Activated CD8-positive, alpha-beta memory T cell treated with anti-CD3 and anti-CD28 coated beads, Interleukin-2, amount 10 ng/mL, durations not matched to agents 7 days and 5 days (primary cell): ENCODE measurements around the gene CHRNA3. TPM values are rescaled to one million over a fixed set of nuclear protein-coding genes. Genes with fewer than 3 reads are reported as not detected.
A peak's percentile ranks its signal among the peaks of the same experiment; 100 is the strongest.

Source experiments
- ATAC-seq: fragments of 150-1000 bp; cut with Tn5 transposase; one replicate; pipeline ENCODE4 v1.10.0; 2021; ENCODE audit warnings: moderate library complexity
- CTCF ChIA-PET: fragments of 350-600 bp; sonication (Branson Sonifier 250); formaldehyde crosslinking; loops from one replicate; lab custom pipeline; 2021; ENCODE audit warnings: antibody characterized with exemption; lab: Charles Lee
- DNase-seq: peaks from one replicate; pipeline ENCODE4 v3.0.0-alpha.2; 2020
- H3K27ac Mint-ChIP-seq: one replicate; pipeline ENCODE4 v1.8.0; 2021; ENCODE audit warnings: mild to moderate bottlenecking, mixed read lengths
- H3K27me3 Mint-ChIP-seq: one replicate; pipeline ENCODE4 v1.8.0; 2021; ENCODE audit warnings: mixed read lengths
- H3K36me3 Mint-ChIP-seq: one replicate; pipeline ENCODE4 v1.8.0; 2021; ENCODE audit warnings: mild to moderate bottlenecking, mixed read lengths
- H3K4me1 Mint-ChIP-seq: one replicate; pipeline ENCODE4 v1.8.0; 2021; ENCODE audit warnings: mixed read lengths
- H3K4me3 Mint-ChIP-seq: one replicate; pipeline ENCODE4 v1.8.0; 2021; ENCODE audit warnings: mild to moderate bottlenecking, moderate library complexity, mixed read lengths
- H3K9me3 Mint-ChIP-seq: one replicate; pipeline ENCODE4 v1.8.0; 2022; ENCODE audit warnings: low read depth, mixed read lengths
- total RNA-seq, 2 experiments: library from RNA; stranded (reverse); gene quantifications; one replicate each; pipeline ENCODE4 v1.2.3, GENCODE V29; 2021

Gene CHRNA3
- total RNA-seq, 2 experiments from 2014 or later, result not detected

DNA sequence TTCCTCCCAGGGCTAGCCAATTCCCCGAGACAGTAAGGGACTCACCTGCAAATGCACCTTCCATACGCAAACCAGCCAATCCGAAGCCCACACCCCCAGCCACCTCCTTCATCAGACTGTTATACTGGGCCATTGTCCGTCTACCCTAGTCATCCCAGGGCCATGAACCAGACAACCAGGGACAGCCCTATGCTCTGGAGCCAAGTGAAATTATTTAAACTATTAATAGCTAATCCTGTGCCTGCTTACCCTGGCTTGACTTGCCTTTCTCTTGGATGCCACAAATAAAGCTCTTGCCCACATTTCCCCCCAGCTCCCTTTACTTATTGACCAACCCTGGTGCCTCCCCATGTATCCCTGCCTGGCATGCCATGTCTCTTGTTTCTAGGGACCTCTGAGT is 24.2 kb upstream of the CHRNA3 start:
- peaks cover 20% of the 10 kb centered on the region for H3K27me3 Mint-ChIP-seq
- H3K4me3 Mint-ChIP-seq, result no peak overlapping the region
- H3K9me3 Mint-ChIP-seq, result no peaks in the 10 kb centered on the region
- no peaks in the 10 kb centered on the region for H3K36me3 Mint-ChIP-seq
- H3K27ac Mint-ChIP-seq, result no peak overlapping the region
- ATAC-seq (no peak), DNase-seq (no peak)
- peaks cover 5% of the 10 kb centered on the region for H3K4me1 Mint-ChIP-seq
- CTCF ChIA-PET, result interaction anchor here (1.6 kb wide), 1 partner anchor 96 kb away, joined by 4 read pairs; no protein-coding TSS in a partner anchor

DNA sequence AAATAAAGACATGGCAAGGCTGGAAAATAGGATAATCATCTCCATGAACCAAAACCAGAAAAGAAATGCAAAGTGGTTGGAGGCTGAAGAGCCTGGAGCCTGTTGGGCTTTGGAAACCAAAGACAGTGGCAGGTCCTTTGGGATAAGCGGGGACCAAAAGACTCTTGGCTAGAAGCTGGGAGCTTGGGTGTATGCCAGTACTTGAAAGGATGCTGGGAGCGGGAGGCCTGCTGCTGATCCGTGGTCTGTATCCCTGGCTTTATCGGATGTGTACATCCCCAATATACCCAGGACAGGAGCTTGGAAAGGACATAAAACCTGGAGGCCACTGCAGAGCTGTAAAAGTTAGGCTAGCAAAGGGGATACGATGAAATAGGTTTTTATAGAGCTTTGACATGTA is 21.5 kb upstream of the CHRNA3 start:
- Mint-ChIP-seq H3K27ac (no peak overlapping the region), H3K4me3 (no peak overlapping the region), H3K36me3 (no peaks in the 10 kb centered on the region), H3K27me3 (peaks cover 20% of the 10 kb centered on the region), H3K9me3 (no peaks in the 10 kb centered on the region), H3K4me1 (peaks cover 5% of the 10 kb centered on the region)
- ATAC-seq (no peak), DNase-seq (no peak)
- CTCF ChIA-PET, result interaction anchor here (0.8 to 1.6 kb wide), 2 partner anchors 44 to 67 kb away, joined by 3 to 6 read pairs; no protein-coding TSS in a partner anchor

DNA sequence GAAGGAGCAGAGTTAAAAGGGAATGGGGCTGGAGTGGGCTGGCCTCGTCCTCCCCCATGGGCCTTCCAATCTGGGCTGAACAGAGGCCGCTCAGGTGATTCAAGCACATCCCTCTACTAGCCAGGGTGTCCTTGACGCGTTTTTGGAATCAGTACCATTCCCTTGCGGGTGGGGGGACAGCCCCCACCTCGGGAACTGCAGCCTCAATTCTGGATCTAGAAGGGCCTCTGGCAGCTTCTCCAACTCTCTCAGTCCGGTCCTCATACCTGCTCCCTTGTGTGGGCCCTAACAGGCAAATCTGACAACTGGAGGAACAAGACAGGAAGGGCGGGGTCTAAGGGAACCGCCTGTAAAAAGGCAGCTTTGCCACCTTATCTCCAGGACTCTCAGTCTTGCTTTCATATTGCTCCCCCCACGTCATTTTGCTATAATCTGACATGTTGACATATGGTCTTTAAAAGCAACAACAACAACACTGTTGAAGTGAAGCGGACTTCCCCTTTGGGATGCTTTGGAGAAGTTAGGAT is 21.0 kb upstream of the CHRNA3 start:
- ATAC-seq, result no peak
- H3K36me3 Mint-ChIP-seq, result no peaks in the 10 kb centered on the region
- peaks cover 5% of the 10 kb centered on the region for H3K4me1 Mint-ChIP-seq
- no peak for DNase-seq
- H3K4me3 Mint-ChIP-seq, result peak overlapping the region; percentile 7
- CTCF ChIA-PET, result interaction anchor here (1.3 to 1.6 kb wide), 2 partner anchors 68 to 98 kb away, joined by 3 to 6 read pairs; no protein-coding TSS in a partner anchor
- H3K9me3 Mint-ChIP-seq, result no peaks in the 10 kb centered on the region
- H3K27me3 Mint-ChIP-seq, result peaks cover 20% of the 10 kb centered on the region
- no peak overlapping the region for H3K27ac Mint-ChIP-seq

DNA sequence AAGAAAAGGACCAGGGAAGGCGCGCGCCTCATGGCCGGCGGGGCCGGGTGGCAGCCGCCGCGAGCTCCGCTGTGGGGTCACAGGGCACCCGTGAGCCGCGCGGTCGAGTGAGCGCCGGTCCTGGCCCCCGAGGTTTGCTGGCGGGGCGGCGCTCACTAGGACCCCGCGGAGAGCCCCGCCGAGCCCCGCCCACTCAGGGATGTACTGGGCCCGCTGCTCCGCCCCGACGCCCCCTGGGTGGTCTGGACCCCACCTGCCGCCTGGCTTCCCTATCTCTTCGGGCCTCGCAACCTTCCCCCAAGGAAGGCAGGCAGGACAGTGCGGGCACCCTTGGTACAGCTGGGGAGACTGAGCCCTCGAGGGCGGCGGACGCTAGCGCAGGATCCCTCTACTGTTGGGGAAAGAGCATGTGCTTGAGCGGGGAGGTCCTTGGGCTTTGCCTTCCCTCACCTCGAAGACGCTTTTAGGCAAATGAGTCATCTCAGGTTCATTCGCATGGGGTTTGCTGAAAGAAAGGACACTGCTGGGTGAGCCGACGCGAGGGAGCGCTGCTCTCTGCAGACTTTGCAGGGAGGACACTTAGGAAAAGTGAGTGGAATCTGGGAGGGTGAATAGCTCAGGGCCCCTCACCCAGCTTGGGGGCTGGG is 20.4 kb upstream of the CHRNA3 start, which contains the start of gene CHRNB4:
Gene CHRNB4 (minus strand): TSS at position 109 of the 647 bp plus-strand sequence. CDS start 77 bp downstream, at position 32.
- DNase-seq, result no peak
- CTCF ChIA-PET, result interaction anchor here (1.3 kb wide), 1 partner anchor 98 kb away, joined by 3 read pairs; no protein-coding TSS in a partner anchor

DNA sequence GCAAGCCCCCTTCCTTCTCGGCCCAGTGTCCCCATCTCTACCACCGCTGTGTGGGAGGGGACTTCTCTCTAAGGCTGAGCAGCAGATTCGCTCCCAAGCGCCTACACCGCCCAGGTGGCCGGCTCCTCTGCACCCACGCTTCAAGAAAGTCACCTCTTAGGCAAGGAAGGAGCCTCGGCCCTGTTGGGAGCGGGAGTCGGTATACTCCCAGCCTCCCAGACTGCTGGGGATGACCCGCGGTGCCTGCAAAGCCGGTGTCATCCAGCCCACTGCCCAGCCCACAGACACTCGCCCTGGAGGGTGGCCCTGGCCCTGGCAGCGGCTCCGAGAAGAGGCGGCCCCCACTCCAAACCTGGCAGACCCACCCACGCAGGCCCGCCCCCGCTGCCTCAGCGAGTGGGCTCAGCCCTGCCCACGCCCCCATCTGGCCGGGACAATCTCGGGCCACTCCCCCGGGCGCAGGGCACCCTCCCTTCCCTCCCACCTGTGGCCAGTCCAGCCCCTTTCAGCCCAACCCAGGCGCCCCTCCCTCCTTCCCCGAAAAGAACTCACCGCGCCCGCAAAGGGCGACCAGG is 19.8 kb upstream of the CHRNA3 start:
- ATAC-seq (peak; percentile 14), DNase-seq (no peak)
- H3K27ac Mint-ChIP-seq, result no peak overlapping the region
- peaks cover 5% of the 10 kb centered on the region for H3K4me1 Mint-ChIP-seq
- peak overlapping the region; percentile 21 for H3K4me3 Mint-ChIP-seq
- peaks cover 21% of the 10 kb centered on the region for H3K27me3 Mint-ChIP-seq
- no peaks in the 10 kb centered on the region for H3K36me3 Mint-ChIP-seq
- no peaks in the 10 kb centered on the region for H3K9me3 Mint-ChIP-seq
- CTCF ChIA-PET, result interaction anchor here (1.3 to 1.4 kb wide), 2 partner anchors 17 to 99 kb away, joined by 3 read pairs; no protein-coding TSS in a partner anchor

More for the DNA sequence above, 20.4 kb upstream of the CHRNA3 start, which contains the start of gene CHRNB4:
- ATAC-seq, result peak; percentile 70
- no peaks in the 10 kb centered on the region for H3K36me3 Mint-ChIP-seq
- H3K27ac Mint-ChIP-seq, result no peak within 1 kb of the TSS
- H3K4me3 Mint-ChIP-seq, result peak within 1 kb of the TSS; percentile 21
- no peaks in the 10 kb centered on the region for H3K9me3 Mint-ChIP-seq
- H3K4me1 Mint-ChIP-seq, result peaks cover 5% of the 10 kb centered on the region
- peaks cover 23% of the 10 kb centered on the region for H3K27me3 Mint-ChIP-seq

DNA sequence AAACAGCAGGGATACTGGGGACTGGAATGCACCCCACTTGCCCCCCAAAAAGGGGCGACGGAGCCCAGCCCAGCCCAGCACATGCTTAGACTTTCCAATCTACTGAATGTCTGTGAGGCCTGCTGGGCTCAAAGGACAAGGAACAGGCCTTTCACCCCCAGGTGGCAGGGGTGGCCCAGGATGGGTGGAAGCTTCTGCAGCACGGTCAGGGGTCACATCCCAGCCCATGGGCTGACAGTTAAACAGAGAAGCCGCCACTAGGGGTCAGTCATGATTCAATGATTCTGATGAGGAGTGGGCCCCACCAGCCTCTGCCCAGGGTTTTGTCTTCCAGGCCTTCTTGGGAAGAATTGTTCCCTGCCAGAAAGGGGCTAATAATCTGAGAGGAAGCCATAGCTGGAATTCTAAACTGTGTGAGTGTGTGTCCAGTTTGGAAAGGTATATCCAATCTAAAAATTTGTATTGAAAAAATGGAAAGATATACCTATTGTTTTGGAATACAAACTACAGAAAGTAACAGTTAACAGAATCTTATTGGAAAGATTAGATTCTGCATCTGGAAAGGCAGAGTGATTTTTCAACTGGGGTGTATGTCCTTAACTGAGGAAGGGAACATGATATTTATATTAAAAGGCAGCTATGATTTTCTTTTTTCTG is 18.0 kb upstream of the CHRNA3 start:
- Mint-ChIP-seq H3K27me3 (peaks cover 21% of the 10 kb centered on the region), H3K4me1 (peaks cover 5% of the 10 kb centered on the region), H3K27ac (no peak overlapping the region), H3K36me3 (no peaks in the 10 kb centered on the region), H3K4me3 (no peak overlapping the region), H3K9me3 (no peaks in the 10 kb centered on the region)
- ATAC-seq (no peak), DNase-seq (peak; percentile 51)
- CTCF ChIA-PET, result interaction anchor here (1.0 to 2.1 kb wide), 6 partner anchors 13 to 172 kb away, joined by 3 to 12 read pairs (median 3); no protein-coding TSS in a partner anchor

DNA sequence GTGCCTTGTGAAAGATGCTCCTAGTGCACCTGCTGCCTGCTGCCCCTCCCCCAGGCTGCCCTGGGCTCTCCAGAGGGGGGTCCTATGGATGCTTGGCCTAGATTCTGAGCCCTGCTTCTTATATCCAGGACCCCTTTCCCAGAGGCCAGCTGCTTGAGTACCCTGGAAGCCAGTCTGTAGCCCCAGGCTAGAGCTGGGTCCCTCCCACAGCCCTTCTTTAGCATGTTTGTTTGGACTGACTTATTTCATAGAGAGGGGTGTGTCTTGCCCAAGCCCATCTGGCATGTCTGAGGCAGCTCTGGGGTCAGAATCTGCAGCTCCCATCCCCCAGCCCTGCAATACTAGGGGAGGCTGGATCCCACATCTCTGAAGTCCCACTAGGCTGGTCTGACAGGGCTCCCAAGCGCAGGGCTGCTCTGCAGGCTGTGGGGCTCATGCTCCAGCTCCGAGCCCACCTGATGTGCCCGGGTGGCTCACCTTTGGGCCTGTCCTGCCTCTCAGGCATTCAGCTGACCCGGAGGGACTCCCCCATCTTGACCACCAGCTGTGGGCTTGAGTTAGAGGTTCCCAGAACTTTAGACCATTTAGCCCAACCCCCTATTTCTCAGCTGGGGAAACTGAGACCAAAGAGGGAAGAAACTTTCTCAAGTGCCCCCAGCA is 17.1 kb upstream of the CHRNA3 start:
- Mint-ChIP-seq H3K4me1 (peaks cover 5% of the 10 kb centered on the region), H3K4me3 (no peak overlapping the region), H3K27me3 (peaks cover 25% of the 10 kb centered on the region), H3K27ac (no peak overlapping the region), H3K36me3 (no peaks in the 10 kb centered on the region), H3K9me3 (no peaks in the 10 kb centered on the region)
- CTCF ChIA-PET, result interaction anchor here (1.0 to 2.1 kb wide), 3 partner anchors 18 to 103 kb away, joined by 3 to 5 read pairs (median 4); no protein-coding TSS in a partner anchor
- no peak for DNase-seq
- ATAC-seq, result no peak

DNA sequence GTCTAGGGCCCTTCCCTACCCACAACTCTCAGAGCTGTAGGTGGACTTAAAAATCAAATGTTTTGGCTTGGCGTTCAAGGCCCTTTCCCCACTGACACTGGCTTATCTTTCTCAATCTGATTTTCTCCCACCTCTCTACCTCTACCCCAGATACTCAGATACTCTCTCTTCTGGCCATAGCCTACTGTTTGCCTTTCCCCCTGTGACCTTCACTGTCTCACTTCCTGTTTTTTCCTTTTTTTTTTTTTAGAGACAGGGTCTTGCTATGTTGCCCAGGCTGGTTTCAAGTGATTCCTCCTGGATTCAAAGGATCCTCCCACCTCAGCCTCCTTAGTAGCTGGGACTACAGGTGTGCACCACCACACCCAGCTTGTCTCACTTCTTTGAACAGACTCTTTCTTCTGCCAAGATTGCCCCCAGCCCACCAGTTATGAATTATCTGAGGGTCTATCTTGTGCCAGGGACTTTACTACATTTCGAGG is 15.6 kb upstream of the CHRNA3 start:
- Mint-ChIP-seq H3K9me3 (no peaks in the 10 kb centered on the region), H3K4me1 (peaks cover 2% of the 10 kb centered on the region), H3K27ac (no peak overlapping the region), H3K36me3 (no peaks in the 10 kb centered on the region), H3K4me3 (no peak overlapping the region), H3K27me3 (peaks cover 23% of the 10 kb centered on the region)
- no peak for ATAC-seq
- CTCF ChIA-PET, result interaction anchor here (0.8 kb wide), 1 partner anchor 345 kb away, joined by 4 read pairs; no protein-coding TSS in a partner anchor
- no peak for DNase-seq

DNA sequence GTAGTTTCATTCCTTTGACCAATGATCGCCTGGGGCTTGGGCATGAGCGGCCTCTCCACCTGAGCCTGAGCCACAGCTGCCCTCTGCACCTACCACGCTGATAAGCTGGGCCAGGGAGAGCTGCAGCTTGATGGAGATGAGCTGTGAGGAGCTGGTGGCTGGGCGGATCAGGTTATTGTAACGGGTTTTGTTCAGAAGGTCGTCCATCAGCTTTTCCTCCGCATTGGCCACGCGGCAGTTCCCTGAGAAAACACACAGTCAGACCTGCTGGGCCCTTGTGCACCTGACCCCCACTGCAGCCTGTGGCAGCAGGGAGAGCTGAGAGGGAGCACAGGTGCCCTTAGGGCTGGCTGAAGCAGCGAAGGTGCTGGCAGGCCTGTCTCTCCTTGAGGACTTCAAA is 14.6 kb upstream of the CHRNA3 start:
- Mint-ChIP-seq H3K27me3 (peaks cover 17% of the 10 kb centered on the region), H3K27ac (no peak overlapping the region), H3K4me1 (no peaks in the 10 kb centered on the region), H3K36me3 (no peaks in the 10 kb centered on the region), H3K9me3 (no peaks in the 10 kb centered on the region), H3K4me3 (no peak overlapping the region)
- CTCF ChIA-PET, result interaction anchor here (1.3 kb wide), 1 partner anchor 105 kb away, joined by 3 read pairs; no protein-coding TSS in a partner anchor
- DNase-seq, result no peak
- ATAC-seq, result no peak

DNA sequence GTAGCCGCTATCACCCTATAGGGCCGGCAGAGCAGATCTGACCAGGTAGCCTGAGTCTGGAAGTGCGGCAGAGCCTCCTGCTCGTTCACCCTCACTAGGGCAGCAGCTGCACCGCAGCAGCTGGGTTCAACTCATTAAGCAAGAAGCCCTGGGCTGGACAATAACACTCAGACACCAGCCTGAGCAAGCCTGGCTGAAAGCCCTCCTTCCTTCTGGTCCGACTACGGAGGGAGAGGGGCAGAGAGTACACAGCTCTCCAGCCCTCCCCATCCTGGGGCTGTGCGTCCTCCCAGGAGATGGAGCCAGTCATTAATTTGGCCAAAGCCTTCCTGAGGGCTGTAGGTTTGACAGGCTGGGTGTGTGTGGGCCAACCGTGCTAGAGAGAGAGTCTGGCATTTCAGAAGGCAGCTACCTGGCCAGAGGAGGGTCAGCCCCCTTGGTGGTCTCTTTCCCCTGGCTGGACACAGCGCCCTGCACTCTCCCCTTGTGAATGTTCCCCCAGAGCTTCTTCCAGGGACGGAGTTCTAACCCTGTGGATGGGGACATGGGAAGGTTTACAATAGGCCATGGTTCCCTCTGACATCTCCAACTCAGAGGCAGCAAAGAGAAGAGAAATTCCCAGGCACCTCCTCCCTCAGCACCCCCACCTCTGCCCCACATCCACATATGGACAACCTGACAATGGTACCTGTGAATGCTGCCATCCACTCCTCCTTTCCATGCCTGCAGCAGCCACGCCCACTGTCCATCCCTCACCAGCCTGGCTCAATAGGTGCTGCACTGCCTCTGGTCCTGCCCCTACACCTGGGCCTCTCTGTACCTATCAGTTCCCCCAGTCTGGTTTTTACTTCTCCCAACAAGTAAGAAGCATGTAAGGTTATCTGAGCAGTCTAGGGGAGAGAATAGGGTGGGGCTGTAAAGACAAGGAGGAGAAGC is 13.7 kb upstream of the CHRNA3 start:
- ATAC-seq, result no peak
- Mint-ChIP-seq H3K27me3 (peaks cover 13% of the 10 kb centered on the region), H3K9me3 (no peaks in the 10 kb centered on the region), H3K4me3 (no peak overlapping the region), H3K27ac (no peak overlapping the region), H3K4me1 (no peaks in the 10 kb centered on the region), H3K36me3 (no peaks in the 10 kb centered on the region)
- no peak for DNase-seq
- CTCF ChIA-PET, result interaction anchor here (1.3 kb wide), 1 partner anchor 106 kb away, joined by 3 read pairs; no protein-coding TSS in a partner anchor

DNA sequence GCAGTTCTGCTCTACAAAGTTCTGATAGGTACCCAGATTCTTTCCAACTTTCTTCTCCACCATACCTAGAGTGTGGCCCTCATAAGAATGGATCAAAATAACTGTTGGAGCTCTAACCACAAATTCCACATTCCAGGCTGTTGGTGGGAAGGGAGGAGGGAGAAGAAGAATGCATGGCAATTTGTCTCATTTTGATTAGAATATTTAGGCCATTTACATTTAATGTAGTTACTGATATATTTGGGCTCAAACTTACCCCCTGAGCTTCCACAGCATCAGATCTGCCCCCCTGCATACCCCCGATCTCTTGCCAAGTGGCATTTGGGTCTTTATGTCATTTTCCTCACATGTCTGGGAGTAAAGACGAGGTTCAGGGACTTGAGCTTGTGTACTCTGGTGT is 12.6 kb upstream of the CHRNA3 start:
- CTCF ChIA-PET, result no interaction called here
- no peaks in the 10 kb centered on the region for H3K36me3 Mint-ChIP-seq
- no peak for DNase-seq

More for the DNA sequence above, 12.6 kb upstream of the CHRNA3 start:
- H3K4me3 Mint-ChIP-seq, result no peak overlapping the region
- no peak overlapping the region for H3K27ac Mint-ChIP-seq
- H3K27me3 Mint-ChIP-seq, result peaks cover 14% of the 10 kb centered on the region
- H3K9me3 Mint-ChIP-seq, result no peaks in the 10 kb centered on the region
- H3K4me1 Mint-ChIP-seq, result no peaks in the 10 kb centered on the region
- no peak for ATAC-seq
